GM18861 (cell line): ENCODE data around the gene COLEC11.
"Not testable (repeated sequence)": the region's sequence is repeated elsewhere in the genome, so short reads cannot be mapped to it uniquely, and the experiment has no call there.

Source experiments
- ATAC-seq: cut with Tn5 transposase; IDR thresholded peaks from one replicate; pipeline ENCODE4 v1.9.1; 2021; ENCODE audit not compliant: unreplicated experiment

Gene COLEC11

DNA sequence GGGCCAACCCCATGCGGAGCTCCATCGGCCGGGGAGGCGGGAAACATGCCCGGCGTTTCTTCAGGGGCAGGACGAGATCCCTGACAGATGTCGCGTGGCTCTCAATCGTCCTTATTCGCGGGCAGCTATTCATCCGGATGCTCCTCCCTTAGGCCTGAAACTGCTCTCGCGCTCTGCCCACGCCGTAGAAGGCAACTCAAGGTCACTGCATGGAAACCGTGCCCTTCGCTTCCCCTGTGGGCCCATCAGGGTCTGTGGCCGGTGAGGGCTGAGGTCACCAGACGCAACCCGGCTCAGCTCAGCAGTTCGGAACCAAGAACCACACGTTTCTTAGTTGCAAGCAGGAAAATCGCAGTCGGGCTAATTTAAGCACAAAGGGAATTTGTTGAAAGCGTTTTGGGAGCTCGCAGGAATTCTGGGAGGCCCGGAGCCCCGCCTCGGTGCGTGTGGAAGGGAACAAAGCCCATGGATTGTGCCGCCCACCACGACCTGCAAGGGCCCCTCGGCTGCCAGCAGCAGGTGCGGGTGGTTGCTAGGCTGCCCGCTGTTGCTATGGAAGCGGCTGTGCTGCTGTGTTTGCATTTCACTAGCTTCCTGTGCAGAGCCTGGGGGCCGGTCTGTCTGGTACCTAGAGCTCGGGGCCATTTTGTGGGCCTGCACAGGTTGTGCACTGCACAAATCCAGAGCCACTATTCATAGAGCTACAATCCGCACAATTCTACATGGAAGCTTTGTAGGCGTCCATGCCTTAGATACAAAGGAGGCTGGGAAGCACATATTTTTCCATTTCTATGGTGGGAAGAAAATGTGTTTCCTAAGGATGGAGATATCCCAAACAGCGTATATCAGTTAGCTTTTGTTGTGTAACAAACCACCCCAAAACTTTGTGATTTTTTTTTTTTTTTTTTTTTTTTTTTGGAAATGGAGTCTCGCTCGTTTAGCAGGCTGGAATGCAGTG, 57.1 kb downstream of the COLEC11 start:
- ATAC-seq = peak; percentile 64

- no peak for ATAC-seq
Measured at GRCh38 chr2:3652896-3653625, 58.1 kb downstream of the COLEC11 start.

- no peak for ATAC-seq
Measured at GRCh38 chr2:3654011-3654410, 59.1 kb downstream of the COLEC11 start.

GRCh38 chr2:3654531-3655225, 59.8 kb downstream of the COLEC11 start:
- ATAC-seq = no peak

DNA sequence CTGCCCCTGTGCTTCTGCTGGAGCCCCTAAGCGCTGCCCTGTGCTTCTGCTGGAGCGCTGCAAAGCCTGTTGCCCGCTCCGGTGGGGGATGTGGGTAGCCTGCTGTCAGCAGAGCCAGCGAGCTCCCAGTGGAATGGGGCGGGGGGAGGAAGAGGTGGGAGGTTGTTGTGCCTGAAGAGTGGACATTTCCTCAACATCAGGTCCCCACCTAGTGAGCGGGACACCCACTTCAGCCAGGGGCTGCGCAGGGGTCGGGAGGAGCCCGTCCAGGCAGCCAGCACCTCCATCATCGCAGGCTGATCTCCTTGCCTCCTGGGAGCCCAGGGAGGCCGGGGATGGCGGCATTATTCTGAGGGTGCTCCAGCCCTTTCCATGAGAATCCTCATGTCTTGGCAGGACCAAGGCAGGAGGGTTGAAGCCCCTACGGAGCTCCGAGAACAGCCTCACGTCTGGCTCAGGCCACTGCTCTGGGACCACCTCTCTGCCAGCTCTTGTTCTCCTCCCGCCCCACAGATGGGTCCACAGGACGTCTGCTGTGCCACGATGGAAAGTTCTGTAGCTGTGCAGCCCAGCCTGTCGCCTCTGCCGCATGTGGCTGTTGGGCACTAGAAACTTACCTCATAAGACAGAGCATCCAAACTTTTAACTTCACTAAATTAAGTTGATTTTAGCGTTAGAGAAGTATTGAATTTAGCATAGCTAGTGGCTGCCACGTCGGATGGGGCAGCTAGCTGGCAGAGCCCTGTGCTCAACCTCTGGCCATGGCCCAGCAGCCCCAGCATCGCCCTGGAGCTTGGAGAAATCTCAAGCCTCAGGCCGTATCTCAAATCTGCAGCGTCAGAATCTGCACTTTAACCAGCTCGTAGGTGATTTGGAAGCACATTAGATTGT, 61.2 kb downstream of the COLEC11 start:
- ATAC-seq = no peak

DNA sequence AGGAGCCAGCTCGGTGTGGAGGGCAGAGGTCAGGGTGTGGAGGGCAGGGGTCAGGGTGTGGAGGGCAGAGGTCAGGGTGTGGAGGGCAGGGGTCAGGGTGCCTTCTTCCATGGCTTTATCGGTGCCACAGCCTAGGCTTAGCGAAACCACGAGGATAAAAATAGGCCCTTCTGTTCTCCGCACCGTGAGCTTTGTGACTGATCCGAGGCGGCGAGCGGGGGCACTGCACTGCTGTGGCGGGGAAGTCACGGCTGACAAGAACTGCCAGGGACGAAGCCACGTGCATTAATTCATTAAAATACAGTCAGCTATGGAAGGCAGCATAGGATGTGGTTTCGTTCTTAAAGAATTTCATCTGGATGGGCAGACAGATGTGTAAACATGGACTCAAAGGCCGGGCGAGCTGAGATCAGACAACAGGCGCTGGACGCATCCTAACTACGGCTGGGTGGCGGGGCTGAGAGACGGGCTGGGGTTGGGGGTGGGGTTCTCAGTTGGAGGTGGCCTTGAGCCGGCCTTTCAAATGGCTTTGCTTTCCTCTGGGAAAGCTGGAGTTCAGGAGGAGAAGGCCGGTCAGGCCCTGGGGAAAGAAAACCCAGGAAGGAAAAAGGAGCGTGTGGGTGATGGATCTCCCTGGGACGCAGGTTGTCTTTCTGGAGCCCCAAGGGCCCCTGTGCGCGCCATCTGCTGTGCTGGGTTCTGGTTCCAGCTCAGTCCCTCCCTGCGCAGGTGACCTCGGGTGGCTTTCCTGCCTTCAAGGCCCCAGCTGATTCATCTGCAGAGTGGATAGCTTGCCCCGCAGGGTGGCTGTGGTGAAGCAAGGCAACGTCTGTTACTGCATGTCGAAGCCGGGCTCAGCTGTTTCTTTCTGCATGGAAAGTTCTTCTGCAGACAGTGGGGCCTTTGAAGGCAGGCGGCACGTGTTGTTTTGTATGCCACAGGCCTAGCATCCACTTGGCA, 62.1 kb downstream of the COLEC11 start:
- ATAC-seq = no peak

DNA sequence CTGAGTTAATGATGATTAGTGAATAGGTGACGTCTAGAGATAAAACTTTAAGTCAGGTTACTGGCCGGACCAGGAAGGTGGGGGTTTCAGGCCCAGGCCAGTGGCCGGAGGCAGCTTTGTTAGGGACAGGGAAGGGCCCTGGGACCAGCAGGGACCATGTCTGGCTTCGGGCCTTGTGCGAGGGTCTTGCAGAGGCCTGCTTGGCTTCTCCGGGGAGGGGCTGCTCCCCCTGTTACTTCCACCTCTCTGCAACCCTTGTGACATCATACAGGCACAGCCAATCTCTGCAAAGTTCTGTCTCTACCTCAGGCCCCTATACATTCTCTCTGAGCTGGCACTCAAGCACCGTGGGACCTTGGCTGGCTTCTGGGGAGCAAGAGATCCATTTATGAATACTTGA, 63.0 kb downstream of the COLEC11 start, which contains the start of gene ALLC:
TSS of gene ALLC (plus strand) at position 320 of the 400 bp plus-strand sequence. CDS start 12,958 bp downstream, outside the sequence.
- ATAC-seq = no peak

- ATAC-seq = no peak
Measured at GRCh38 chr2:3659447-3660432, 64.8 kb downstream of the COLEC11 start.

GRCh38 chr2:3660640-3661039, 65.7 kb downstream of the COLEC11 start:
- not testable (repeated sequence) for ATAC-seq

DNA sequence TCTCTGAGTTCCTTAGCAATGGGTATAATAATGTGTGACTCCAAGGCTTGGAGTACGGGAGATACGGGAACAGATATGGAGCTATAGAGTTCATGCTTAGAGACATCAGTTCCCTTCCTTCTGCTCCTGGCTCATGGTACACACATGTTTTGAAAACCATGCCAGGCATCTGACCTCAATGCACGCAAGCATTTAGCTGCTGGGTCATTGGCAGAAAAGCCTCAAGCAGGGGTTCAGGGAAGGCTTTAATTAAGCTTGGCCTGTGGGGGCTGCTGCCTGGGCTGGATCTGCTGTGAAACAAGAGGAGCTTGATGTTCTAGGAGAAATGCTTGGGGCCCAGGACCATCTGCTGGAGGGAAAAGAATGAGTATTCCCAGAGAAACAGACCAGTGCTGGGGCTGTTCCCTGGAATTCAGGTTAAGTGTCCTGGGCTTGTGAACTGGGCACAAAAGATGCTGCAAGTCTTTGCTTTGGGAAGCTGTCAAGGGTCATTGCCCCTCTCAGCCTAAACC, 66.3 kb downstream of the COLEC11 start:
- ATAC-seq = no peak

DNA sequence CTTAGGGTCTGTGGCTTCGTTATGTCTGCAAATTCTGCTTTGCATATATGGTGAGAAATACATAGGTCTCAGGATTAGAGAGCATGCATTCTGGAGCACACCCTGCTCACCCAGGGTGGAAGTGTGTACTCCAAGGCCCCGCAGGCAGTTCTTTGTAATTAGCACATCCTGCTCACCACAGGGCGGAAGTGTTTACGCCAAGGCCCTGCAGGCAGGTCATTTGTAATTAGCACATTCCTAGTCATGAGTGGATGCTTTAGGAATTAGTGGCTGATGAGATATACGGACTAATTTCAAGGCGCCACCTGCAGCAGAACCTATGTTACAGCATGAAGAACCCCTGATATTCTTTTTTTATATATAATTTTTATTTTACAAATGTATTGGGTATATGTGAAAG, 67.3 kb downstream of the COLEC11 start:
- ATAC-seq = no peak

DNA sequence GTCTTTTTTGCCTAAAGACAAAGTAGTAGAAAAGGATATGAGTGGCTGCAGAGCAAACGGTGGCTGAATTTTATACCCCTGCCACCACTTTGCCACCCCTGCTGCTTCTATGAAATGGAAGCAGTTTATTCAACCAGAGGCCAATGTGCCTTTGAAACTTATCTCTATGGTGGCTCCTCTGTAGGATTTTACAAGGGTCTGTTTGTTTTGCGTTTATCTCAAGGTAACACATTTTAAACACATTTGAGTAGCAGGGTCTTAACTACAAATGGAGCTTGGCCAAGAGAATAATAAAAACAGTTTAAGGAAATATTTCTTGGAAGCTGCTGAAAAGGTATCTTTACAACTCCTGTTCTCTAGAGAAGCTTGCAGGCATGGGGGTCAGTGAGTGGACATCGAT, 69.2 kb downstream of the COLEC11 start:
- no peak for ATAC-seq

- no peak for ATAC-seq
Measured at GRCh38 chr2:3664925-3665324, 70.0 kb downstream of the COLEC11 start.

DNA sequence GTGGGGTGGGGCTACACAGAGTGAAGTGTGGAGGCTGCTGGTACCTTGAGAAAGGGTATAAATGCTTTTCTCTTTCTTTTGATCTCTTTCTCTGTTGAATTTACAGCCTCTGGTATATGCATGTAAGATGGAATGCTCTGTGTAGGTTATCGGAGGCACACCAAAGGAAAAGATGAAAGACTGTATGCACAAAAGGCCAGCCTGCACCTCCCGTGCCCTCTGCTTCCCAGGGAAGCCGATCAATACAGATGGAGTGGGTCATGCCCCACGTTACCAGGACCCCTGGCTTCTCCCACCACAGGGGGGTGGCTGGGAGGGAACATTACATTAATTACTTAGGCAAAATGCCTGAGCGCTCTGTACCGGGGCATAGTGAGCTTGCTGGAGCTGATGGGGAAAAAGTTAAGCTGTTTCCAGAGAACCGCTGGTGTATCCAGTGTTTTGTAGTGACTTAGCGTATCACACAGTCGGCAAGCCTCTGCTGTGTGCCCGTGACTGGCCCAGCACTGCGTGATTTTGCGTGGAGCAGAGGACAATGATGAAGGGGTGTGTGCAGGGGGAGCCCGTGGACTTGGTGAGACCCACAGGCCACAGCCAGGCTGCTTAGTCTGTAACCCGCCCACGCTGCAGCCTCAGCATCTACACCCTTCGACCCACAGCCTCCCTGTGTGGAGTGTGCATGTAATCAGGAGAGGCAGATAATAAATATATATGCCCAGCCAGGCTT, 71.1 kb downstream of the COLEC11 start:
- no peak for ATAC-seq

DNA sequence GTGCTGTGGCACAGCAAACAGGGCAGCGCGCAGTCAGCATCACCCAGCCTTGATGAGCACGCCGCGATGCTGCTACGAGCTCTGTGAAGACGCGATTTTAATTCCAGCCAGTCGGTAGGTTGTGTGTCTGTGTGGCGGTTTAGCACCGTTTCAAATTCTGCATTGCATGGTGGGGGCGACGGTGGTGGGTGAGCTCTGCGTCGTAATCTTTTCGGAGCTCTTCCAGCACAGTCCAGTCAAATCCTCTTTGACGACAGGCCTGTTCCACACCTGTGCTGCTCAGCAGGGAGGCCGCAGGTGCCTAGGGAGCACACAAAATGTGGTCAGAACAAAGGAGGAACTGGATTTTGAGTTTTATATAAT, 71.7 kb downstream of the COLEC11 start:
- no peak for ATAC-seq

DNA sequence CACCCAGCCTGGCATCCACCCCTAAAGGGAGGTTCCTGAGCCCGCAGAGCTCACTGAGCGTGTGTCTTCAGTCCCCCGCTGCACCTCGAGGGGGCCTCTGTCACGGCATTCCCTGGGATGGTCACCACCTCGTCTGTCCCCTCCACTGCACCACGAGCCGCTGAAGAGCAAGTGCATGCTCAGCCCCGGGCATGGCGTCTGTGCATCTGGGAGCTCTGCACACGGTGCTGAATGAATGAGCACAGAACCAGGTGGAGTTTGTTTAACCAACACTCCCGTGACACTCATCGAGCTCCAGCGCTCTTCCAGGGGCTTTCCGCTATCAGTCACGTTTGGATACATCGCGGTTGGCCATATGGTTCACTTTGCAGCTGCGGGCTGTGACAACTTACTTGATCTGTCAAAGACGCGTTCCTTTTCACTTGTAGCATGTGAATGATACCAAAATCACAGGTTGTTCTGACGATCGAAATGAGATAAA, 72.3 kb downstream of the COLEC11 start:
- no peak for ATAC-seq

- ATAC-seq = no peak
Measured at GRCh38 chr2:3669656-3670055, 74.7 kb downstream of the COLEC11 start.
